Adrenal gland (tissue), 5 donors: ENCODE data around the gene EVPL.

Source experiments
- CTCF ChIP-seq, 6 experiments: fragments of 450-650 bp in 4 of 6; fragments of 200-600 bp in 2 of 6; sonication (generic) in 1 of 6; IDR thresholded peaks; 1 replicate in 5 of 6; 2 replicates in 1 of 6; pipeline versions ENCODE4 v1.5.1 to v1.8.0; 2016 to 2021; ENCODE audit warnings: antibody characterized with exemption in 6 of 6, mild to moderate bottlenecking in 2 of 6, moderate library complexity in 1 of 6
- POLR2A ChIP-seq, 2 donors: fragments of 450-650 bp; IDR thresholded peaks; one replicate each; pipeline ENCODE4 v1.6.1; 2017; ENCODE audit warnings: antibody characterized with exemption in 2 of 2, mild to moderate bottlenecking in 2 of 2, moderate library complexity in 1 of 2
- donor health status: DM: no; HTN: no; CAD: no.

- TF ChIP-seq CTCF (IDR thresholded peaks at IDR 0.05) (no peak), POLR2A (IDR thresholded peaks at IDR 0.05) (no peak)
These were observed 26.4 kb upstream of the EVPL start for GRCh38 chr17:76053246-76054111.
